Hematopoietic multipotent progenitor cell (in vitro differentiated cells): Measurements from ENCODE around the gene PKN2. TPM values are rescaled to one million over a fixed set of nuclear protein-coding genes. Genes with fewer than 3 reads are reported as not detected.
A peak's percentile ranks its signal among the peaks of the same experiment; 100 is the strongest.
"Not testable (repeated sequence)": the region's sequence is repeated elsewhere in the genome, so short reads cannot be mapped to it uniquely, and the experiment has no call there.

Experiments
- DNase-seq, 3 donors: peaks; one replicate each; pipeline ENCODE4 v3.0.0-alpha.2; 2011 to 2015; ENCODE audit warnings: low read depth in 2 of 3, low spot score in 2 of 3
- small RNA-seq: library from RNA; depleted of rRNA; stranded (forward); fragments of <200 nt; gene quantifications from one replicate; pipeline ENCODE3, GENCODE V24; 2012
- total RNA-seq: library from RNA; depleted of rRNA; stranded (reverse); fragments of >200 nt; gene quantifications from one replicate; pipeline ENCODE4 v1.2.3, GENCODE V29; 2012

Gene PKN2
- total RNA-seq, 1 donor: 11.0 TPM

GRCh38 chr1:88873737-88874349 is 189.8 kb downstream of the PKN2 start:
- peak in 1 of 3 donors; percentile 42 for DNase-seq

- DNase-seq: no peak
Observed at GRCh38 chr1:88875595-88875994, 191.5 kb downstream of the PKN2 start.

DNA sequence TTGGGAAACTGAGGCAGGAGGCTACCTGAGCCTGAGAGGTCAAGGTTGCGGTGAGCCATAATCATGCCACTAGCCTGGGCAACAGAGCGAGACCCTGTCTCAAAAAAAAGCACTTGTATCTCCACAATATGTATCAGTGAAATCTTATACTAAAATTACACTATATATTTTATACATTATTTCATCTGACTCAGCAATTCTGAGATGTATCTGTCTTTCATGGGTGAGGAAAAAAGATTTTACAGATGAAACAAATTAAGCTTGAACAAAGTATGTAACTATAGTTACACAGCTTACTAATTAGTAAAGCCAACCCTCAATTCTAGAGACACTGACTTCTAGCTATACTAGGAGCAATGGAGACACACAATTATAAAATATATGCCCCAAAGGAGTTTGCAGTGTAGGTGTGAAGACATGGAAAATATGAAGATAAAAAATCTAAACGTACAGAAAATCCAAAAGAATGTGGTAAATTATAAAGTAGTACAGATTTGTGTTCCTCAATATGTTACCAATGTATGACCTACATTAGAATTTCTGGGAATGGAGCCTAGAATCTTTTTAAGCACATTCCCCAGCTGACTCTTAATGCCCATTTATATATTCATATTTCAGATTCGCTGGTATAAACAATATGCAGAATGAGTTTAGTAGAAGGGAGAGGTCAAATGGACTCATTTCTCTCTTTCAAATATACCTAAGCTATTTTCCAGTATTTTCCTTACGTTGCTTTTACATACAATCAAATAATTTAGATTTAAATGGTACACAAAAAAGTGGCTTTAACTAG is 192.7 kb downstream of the PKN2 start:
- no peak for DNase-seq

GRCh38 chr1:88877382-88877825 is 193.3 kb downstream of the PKN2 start:
- peak in 1 of 3 donors; percentile 29 for DNase-seq

DNA sequence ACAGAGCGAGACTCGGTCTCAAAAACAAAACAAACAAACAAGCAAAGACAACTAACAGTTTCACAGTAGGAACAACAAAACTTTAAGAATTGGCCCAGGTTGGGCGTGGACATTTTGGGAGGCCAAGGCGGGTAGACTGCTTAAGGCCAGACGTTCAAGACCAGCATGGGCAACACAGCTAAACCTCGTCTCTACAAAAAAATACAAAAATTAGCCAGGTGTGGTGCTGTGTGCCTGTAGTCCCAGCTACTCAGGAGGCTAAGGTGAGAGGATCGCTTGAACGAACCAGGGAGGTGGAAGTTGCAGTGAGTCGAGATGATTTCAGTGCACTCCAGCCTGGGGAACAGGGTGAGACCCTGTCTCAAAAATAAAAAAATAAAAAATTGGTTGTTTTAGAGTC is 193.8 kb downstream of the PKN2 start:
- DNase-seq: no peak

DNA sequence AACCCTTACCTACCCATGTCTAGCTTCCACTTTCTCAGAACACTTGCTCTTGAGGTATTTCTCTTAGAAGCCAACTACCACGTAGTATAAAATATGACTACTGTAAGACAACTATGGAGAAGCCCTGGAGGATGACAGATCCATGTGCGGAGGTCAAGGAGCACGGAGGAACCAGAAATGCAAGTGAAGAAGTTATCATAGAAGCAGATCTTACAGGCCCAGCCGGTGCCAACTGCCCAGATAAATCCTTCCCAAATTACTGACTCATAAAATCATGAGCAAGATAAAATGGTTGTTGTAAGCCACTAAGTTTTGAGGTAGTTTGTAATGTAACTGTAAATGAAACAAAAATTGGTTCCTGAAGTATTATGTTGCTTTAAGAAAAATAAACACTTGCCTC is 194.7 kb downstream of the PKN2 start:
- DNase-seq: no peak

- DNase-seq: not testable (repeated sequence)
Observed at GRCh38 chr1:88880717-88881116, 196.6 kb downstream of the PKN2 start.

GRCh38 chr1:88883156-88883555 is 199.1 kb downstream of the PKN2 start:
- no peak for DNase-seq

Small RNA genes lying within 50 kb of the gene (small RNA-seq; reads per million reads assigned to genes)
- gene RNU6-125P: not detected

Other genes with a start within 250 kb of the PKN2 start
- 23.4 TPM for gene GTF2B, start 207.3 kb downstream of the PKN2 start, total RNA-seq